Suprapubic skin (tissue), 4 donors: ENCODE measurements around the gene PCNX2. TPM values are rescaled to one million over a fixed set of nuclear protein-coding genes. Genes with fewer than 3 reads are reported as not detected.

Experiments used
- DNase-seq, 2 donors: peaks; one replicate each; pipeline ENCODE4 v3.0.0-alpha.2; 2019; ENCODE audit warnings: low spot score in 2 of 2
- H3K27ac ChIP-seq: fragments of 200-600 bp; sonication (generic); one replicate; pipeline ENCODE4 v1.5.1; 2019
- H3K27me3 ChIP-seq: fragments of 200-600 bp; sonication (generic); one replicate; pipeline ENCODE4 v1.5.1; 2019
- H3K36me3 ChIP-seq: fragments of 200-600 bp; sonication (generic); one replicate; pipeline ENCODE4 v1.5.1; 2019
- H3K4me1 ChIP-seq: fragments of 200-600 bp; sonication (generic); one replicate; pipeline ENCODE4 v1.5.1; 2019
- H3K4me3 ChIP-seq: fragments of 200-600 bp; sonication (generic); one replicate; pipeline ENCODE4 v1.5.1; 2019; ENCODE audit warnings: mild to moderate bottlenecking
- H3K9me3 ChIP-seq: fragments of 200-600 bp; sonication (generic); one replicate; pipeline ENCODE4 v1.5.1; 2019
- EP300 ChIP-seq: sonication (generic); formaldehyde crosslinking; IDR thresholded peaks from one replicate; pipeline ENCODE4 v1.6.1; 2017; ENCODE audit warnings: antibody characterized with exemption
- POLR2A ChIP-seq, 2 donors: fragments of 450-650 bp; IDR thresholded peaks; one replicate each; pipeline ENCODE4 v1.6.1; 2017; ENCODE audit warnings: antibody characterized with exemption in 2 of 2, mild to moderate bottlenecking in 2 of 2, moderate library complexity in 2 of 2
- POLR2AphosphoS5 ChIP-seq, 3 donors: sonication (generic); formaldehyde crosslinking; IDR thresholded peaks; one replicate each; pipeline ENCODE4 v1.6.1; 2017; ENCODE audit warnings: antibody characterized with exemption in 3 of 3
- WGBS: methylation state at CpG from one replicate; pipeline ENCODE4 v1.1.5; 2018; 5-methylcytosine and 5-hydroxymethylcytosine counted together
- total RNA-seq, 4 donors: library from RNA; depleted of rRNA; stranded (reverse); fragments of >200 nt; gene quantifications; one replicate each; pipeline ENCODE4 v1.1.0, GENCODE V29; 2016
- TF ChIP-seq, protein P1 (sequence below), 2 donors: fragments of 200-600 bp in 1 of 2; fragments of 450-650 bp in 1 of 2; sonication (generic) in 1 of 2; IDR thresholded peaks; one replicate each; pipeline ENCODE4 v1.5.1; 2016 to 2019; ENCODE audit warnings: antibody characterized with exemption in 2 of 2, mild to moderate bottlenecking in 1 of 2, moderate library complexity in 1 of 2

The PCNX2 gene
- total RNA-seq, 4 donors from 2014 or later = 8.9 to 21.4 (median 14.3) TPM

GRCh38 chr1:233079574-233079973, 216.0 kb downstream of the PCNX2 start:
- Histone ChIP-seq H3K27ac (no peak overlapping the region), H3K27me3 (no peaks in the 10 kb centered on the region), H3K4me3 (no peak overlapping the region), H3K4me1 (peaks cover 3% of the 10 kb centered on the region), H3K36me3 (no peaks in the 10 kb centered on the region), H3K9me3 (no peaks in the 10 kb centered on the region)
- TF ChIP-seq EP300 (no peak), POLR2AphosphoS5 (IDR thresholded peaks at IDR 0.05) (no peak), POLR2A (IDR thresholded peaks at IDR 0.05) (no peak)
- TF ChIP-seq, protein P1, sequence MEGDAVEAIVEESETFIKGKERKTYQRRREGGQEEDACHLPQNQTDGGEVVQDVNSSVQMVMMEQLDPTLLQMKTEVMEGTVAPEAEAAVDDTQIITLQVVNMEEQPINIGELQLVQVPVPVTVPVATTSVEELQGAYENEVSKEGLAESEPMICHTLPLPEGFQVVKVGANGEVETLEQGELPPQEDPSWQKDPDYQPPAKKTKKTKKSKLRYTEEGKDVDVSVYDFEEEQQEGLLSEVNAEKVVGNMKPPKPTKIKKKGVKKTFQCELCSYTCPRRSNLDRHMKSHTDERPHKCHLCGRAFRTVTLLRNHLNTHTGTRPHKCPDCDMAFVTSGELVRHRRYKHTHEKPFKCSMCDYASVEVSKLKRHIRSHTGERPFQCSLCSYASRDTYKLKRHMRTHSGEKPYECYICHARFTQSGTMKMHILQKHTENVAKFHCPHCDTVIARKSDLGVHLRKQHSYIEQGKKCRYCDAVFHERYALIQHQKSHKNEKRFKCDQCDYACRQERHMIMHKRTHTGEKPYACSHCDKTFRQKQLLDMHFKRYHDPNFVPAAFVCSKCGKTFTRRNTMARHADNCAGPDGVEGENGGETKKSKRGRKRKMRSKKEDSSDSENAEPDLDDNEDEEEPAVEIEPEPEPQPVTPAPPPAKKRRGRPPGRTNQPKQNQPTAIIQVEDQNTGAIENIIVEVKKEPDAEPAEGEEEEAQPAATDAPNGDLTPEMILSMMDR (IDR thresholded peaks at IDR 0.05) = no peak
- WGBS = 90% methylated on average over 4 of the region's 4 CpGs
- no peak for DNase-seq

GRCh38 chr1:233078396-233078795, 217.1 kb downstream of the PCNX2 start:
- 90% methylated on average over 6 of the region's 6 CpGs for WGBS
- no peak overlapping the region for H3K4me3 ChIP-seq
- peaks cover 3% of the 10 kb centered on the region for H3K4me1 ChIP-seq
- no peak for DNase-seq
- TF ChIP-seq POLR2A (IDR thresholded peaks at IDR 0.05) (no peak), EP300 (no peak), POLR2AphosphoS5 (IDR thresholded peaks at IDR 0.05) (no peak)
- TF ChIP-seq, protein P1 (IDR thresholded peaks at IDR 0.05) = no peak
- H3K27me3 ChIP-seq = no peaks in the 10 kb centered on the region
- H3K36me3 ChIP-seq = no peaks in the 10 kb centered on the region
- H3K27ac ChIP-seq = no peak overlapping the region
- H3K9me3 ChIP-seq = no peaks in the 10 kb centered on the region

DNA sequence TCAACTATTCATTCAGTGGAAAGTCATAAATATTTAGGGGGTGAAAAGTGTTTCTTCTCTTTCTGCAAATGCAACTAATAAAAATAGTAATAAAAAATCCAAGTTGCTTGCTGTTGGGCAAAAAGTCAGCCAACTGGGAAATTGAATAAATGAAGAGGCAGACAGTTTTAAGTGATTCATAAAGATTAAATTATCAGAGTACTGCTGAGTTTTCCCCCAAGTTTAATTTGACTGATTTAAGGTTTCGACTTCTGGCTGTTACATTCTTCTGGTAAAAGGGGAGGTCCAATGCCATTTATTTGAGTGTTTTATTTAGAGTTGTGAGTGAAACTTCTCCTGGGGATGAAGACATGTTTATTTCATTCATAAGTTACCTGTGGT, 219.6 kb downstream of the PCNX2 start:
- no peak for DNase-seq
- no peak overlapping the region for H3K27ac ChIP-seq
- H3K4me3 ChIP-seq = no peak overlapping the region
- no peaks in the 10 kb centered on the region for H3K9me3 ChIP-seq
- no peaks in the 10 kb centered on the region for H3K36me3 ChIP-seq
- H3K4me1 ChIP-seq = no peaks in the 10 kb centered on the region
- H3K27me3 ChIP-seq = no peaks in the 10 kb centered on the region
- 80% methylated on average over 1 of the region's 1 CpG for WGBS
- TF ChIP-seq POLR2A (IDR thresholded peaks at IDR 0.05) (no peak), POLR2AphosphoS5 (IDR thresholded peaks at IDR 0.05) (no peak), EP300 (no peak)
- TF ChIP-seq, protein P1 (IDR thresholded peaks at IDR 0.05) = no peak

DNA sequence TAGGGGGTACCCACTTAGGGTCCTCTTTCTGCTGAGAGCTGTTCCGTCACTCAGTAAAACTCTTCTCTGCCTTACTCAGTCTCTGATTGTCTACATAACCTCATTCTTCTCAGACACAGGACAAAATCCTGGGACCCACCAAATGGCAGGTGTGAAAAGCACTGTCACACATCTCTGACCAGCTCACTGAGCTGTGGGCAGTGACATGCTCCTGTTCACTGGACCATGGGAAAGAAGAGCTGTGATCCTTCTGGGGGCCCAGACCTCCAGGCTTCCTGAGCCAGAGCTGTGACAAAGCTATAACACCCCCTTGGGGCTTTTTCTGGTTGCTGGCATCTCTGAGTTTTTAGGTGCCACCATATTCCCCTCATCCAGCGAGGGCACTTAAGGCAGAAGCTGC, 229.4 kb downstream of the PCNX2 start:
- H3K27ac ChIP-seq = no peak overlapping the region
- no peaks in the 10 kb centered on the region for H3K9me3 ChIP-seq
- no peaks in the 10 kb centered on the region for H3K36me3 ChIP-seq
- H3K4me1 ChIP-seq = no peaks in the 10 kb centered on the region
- WGBS = 100% methylated on average over 2 of the region's 2 CpGs
- no peaks in the 10 kb centered on the region for H3K27me3 ChIP-seq
- DNase-seq = no peak
- TF ChIP-seq, protein P1 (IDR thresholded peaks at IDR 0.05) = no peak
- H3K4me3 ChIP-seq = no peak overlapping the region

- 91% methylated on average over 2 of the region's 2 CpGs for WGBS
These were observed 229.8 kb downstream of the PCNX2 start for GRCh38 chr1:233065685-233066084.

More at GRCh38 chr1:233065685-233066084, 229.8 kb downstream of the PCNX2 start:
- TF ChIP-seq, protein P1 (IDR thresholded peaks at IDR 0.05) = no peak
- TF ChIP-seq EP300 = no peak
- no peak for TF ChIP-seq POLR2AphosphoS5 (IDR thresholded peaks at IDR 0.05)
- TF ChIP-seq POLR2A (IDR thresholded peaks at IDR 0.05) = no peak
- Histone ChIP-seq H3K4me1 (no peaks in the 10 kb centered on the region), H3K4me3 (no peak overlapping the region), H3K27ac (no peak overlapping the region), H3K27me3 (no peaks in the 10 kb centered on the region), H3K36me3 (no peaks in the 10 kb centered on the region), H3K9me3 (no peaks in the 10 kb centered on the region)
- no peak for DNase-seq
